ENCODE results near the gene TRMT61A.

The TRMT61A gene

GRCh38 chr14:103539056-103539825, 10.2 kb downstream of the TRMT61A start:
- no peak overlapping the region for H3K4me3 ChIP-seq

GRCh38 chr14:103540821-103541708, 12.1 kb downstream of the TRMT61A start:
- no peak for DNase-seq (ENCODE audit: low read depth, low spot score)
- Histone ChIP-seq H3K27ac (peak overlapping the region; percentile 64; the same call in 1 of the 2 replicates), H3K36me3 (ENCODE audit: insufficient read depth, low read length) (no peaks in the 10 kb centered on the region), H3K9ac (ENCODE audit: insufficient read length) (no peak overlapping the region), H3K9me3 (ENCODE audit: low read depth, low read length) (no peaks in the 10 kb centered on the region), H3K4me3 (no peak overlapping the region)
- no peak for TF ChIP-seq POLR2AphosphoS5 (IDR thresholded peaks at IDR 0.05; ENCODE audit: borderline replicate concordance, low read depth, low read length)
- TF ChIP-seq EZH2 (IDR thresholded peaks at IDR 0.05), result no peak
- no peak for TF ChIP-seq FOXP2 (optimal IDR thresholded peaks at IDR 0.05; ENCODE audit: control extremely low read depth, extremely low read length, insufficient read depth)

More at GRCh38 chr14:103539056-103539825, 10.2 kb downstream of the TRMT61A start:
- no peaks in the 10 kb centered on the region; the same call in 1 of the 2 replicates for H3K36me3 ChIP-seq (ENCODE audit: insufficient read depth, low read length)
- H3K9ac ChIP-seq (ENCODE audit: insufficient read length), result no peak overlapping the region
- TF ChIP-seq EZH2 (IDR thresholded peaks at IDR 0.05), result no peak
- no peak for TF ChIP-seq FOXP2 (optimal IDR thresholded peaks at IDR 0.05; ENCODE audit: control extremely low read depth, extremely low read length, insufficient read depth)
- TF ChIP-seq POLR2AphosphoS5 (IDR thresholded peaks at IDR 0.05; ENCODE audit: borderline replicate concordance, low read depth, low read length), result no peak; the same call in 1 of the 2 replicates
- no peak for DNase-seq (ENCODE audit: low read depth, low spot score)
- H3K27ac ChIP-seq, result no peak overlapping the region
- no peaks in the 10 kb centered on the region for H3K9me3 ChIP-seq (ENCODE audit: low read depth, low read length)

GRCh38 chr14:103541709-103542604, 13.0 kb downstream of the TRMT61A start:
- Histone ChIP-seq H3K9me3 (ENCODE audit: low read depth, low read length) (no peaks in the 10 kb centered on the region), H3K27ac (no peak overlapping the region), H3K9ac (ENCODE audit: insufficient read length) (no peak overlapping the region), H3K36me3 (ENCODE audit: insufficient read depth, low read length) (no peaks in the 10 kb centered on the region), H3K4me3 (no peak overlapping the region)
- TF ChIP-seq POLR2AphosphoS5 (IDR thresholded peaks at IDR 0.05; ENCODE audit: borderline replicate concordance, low read depth, low read length) (no peak), EZH2 (IDR thresholded peaks at IDR 0.05) (no peak), FOXP2 (optimal IDR thresholded peaks at IDR 0.05; ENCODE audit: control extremely low read depth, extremely low read length, insufficient read depth) (no peak)
- no peak for DNase-seq (ENCODE audit: low read depth, low spot score)

GRCh38 chr14:103542605-103543088, 13.7 kb downstream of the TRMT61A start:
- DNase-seq (ENCODE audit: low read depth, low spot score), result no peak
- Histone ChIP-seq H3K27ac (no peak overlapping the region), H3K4me3 (no peak overlapping the region), H3K36me3 (ENCODE audit: insufficient read depth, low read length) (no peaks in the 10 kb centered on the region), H3K9me3 (ENCODE audit: low read depth, low read length) (no peaks in the 10 kb centered on the region), H3K9ac (ENCODE audit: insufficient read length) (no peak overlapping the region)
- TF ChIP-seq EZH2 (IDR thresholded peaks at IDR 0.05) (no peak), FOXP2 (optimal IDR thresholded peaks at IDR 0.05; ENCODE audit: control extremely low read depth, extremely low read length, insufficient read depth) (no peak), POLR2AphosphoS5 (IDR thresholded peaks at IDR 0.05; ENCODE audit: borderline replicate concordance, low read depth, low read length) (no peak)

- no peak for DNase-seq (ENCODE audit: low read depth, low spot score)
Observed at GRCh38 chr14:103543140-103543539, 14.1 kb downstream of the TRMT61A start.

GRCh38 chr14:103543721-103544387, 14.9 kb downstream of the TRMT61A start:
- Histone ChIP-seq H3K27ac (peak overlapping the region; percentile 50; the same call in 1 of the 2 replicates), H3K9ac (ENCODE audit: insufficient read length) (peak overlapping the region; percentile 32)
- no peak for DNase-seq (ENCODE audit: low read depth, low spot score)

More at GRCh38 chr14:103543140-103543539, 14.1 kb downstream of the TRMT61A start:
- Histone ChIP-seq H3K36me3 (ENCODE audit: insufficient read depth, low read length) (no peaks in the 10 kb centered on the region), H3K27ac (no peak overlapping the region), H3K9me3 (ENCODE audit: low read depth, low read length) (no peaks in the 10 kb centered on the region), H3K4me3 (no peak overlapping the region), H3K9ac (ENCODE audit: insufficient read length) (no peak overlapping the region)
- no peak for TF ChIP-seq EZH2 (IDR thresholded peaks at IDR 0.05)
- TF ChIP-seq POLR2AphosphoS5 (IDR thresholded peaks at IDR 0.05; ENCODE audit: borderline replicate concordance, low read depth, low read length), result no peak
- TF ChIP-seq FOXP2 (optimal IDR thresholded peaks at IDR 0.05; ENCODE audit: control extremely low read depth, extremely low read length, insufficient read depth), result no peak

More at GRCh38 chr14:103543721-103544387, 14.9 kb downstream of the TRMT61A start:
- H3K9me3 ChIP-seq (ENCODE audit: low read depth, low read length), result no peaks in the 10 kb centered on the region
- no peak for TF ChIP-seq POLR2AphosphoS5 (IDR thresholded peaks at IDR 0.05; ENCODE audit: borderline replicate concordance, low read depth, low read length)
- no peak for TF ChIP-seq FOXP2 (optimal IDR thresholded peaks at IDR 0.05; ENCODE audit: control extremely low read depth, extremely low read length, insufficient read depth)
- TF ChIP-seq EZH2 (IDR thresholded peaks at IDR 0.05), result no peak
- H3K36me3 ChIP-seq (ENCODE audit: insufficient read depth, low read length), result no peaks in the 10 kb centered on the region
- H3K4me3 ChIP-seq, result peak overlapping the region; percentile 55

Measured in SK-N-MC (cell line).